WTC11 (cell line): Measurements from ENCODE around the gene MRPS14. TPM values are rescaled to one million over a fixed set of nuclear protein-coding genes. Genes with fewer than 3 reads are reported as not detected.
A peak's percentile ranks its signal among the peaks of the same experiment; 100 is the strongest.

Source experiments
- ATAC-seq: fragments of 200-7000 bp; cut with Tn5 transposase; 2 replicates; pipeline ENCODE4 v1.10.0; 2021; ENCODE audit warnings: mild to moderate bottlenecking, moderate library complexity
- CTCF ChIA-PET: fragments of 300-600 bp; sonication (Branson Sonifier 250); formaldehyde crosslinking; loops from one replicate; lab custom pipeline; 2021; ENCODE audit warnings: antibody characterized with exemption; lab: Charles Lee
- POLR2A ChIA-PET: fragments of 350-600 bp; sonication (Branson Sonifier 250); formaldehyde crosslinking; loops from one replicate; lab custom pipeline; 2021; ENCODE audit warnings: antibody characterized with exemption; lab: Charles Lee
- DNase-seq: peaks from one replicate; pipeline ENCODE4 v3.0.0; 2021; ENCODE audit warnings: low spot score
- H3K27ac Mint-ChIP-seq: 2 replicates; pipeline ENCODE4 v1.8.0; 2021; ENCODE audit warnings: mixed read lengths
- H3K27me3 Mint-ChIP-seq: 2 replicates; pipeline ENCODE4 v1.8.0; 2021; ENCODE audit warnings: low read depth, mild to moderate bottlenecking, moderate library complexity, mixed read lengths
- H3K36me3 Mint-ChIP-seq: 2 replicates; pipeline ENCODE4 v1.8.0; 2021; ENCODE audit warnings: mixed read lengths
- H3K4me1 Mint-ChIP-seq: 2 replicates; pipeline ENCODE4 v1.8.0; 2022; ENCODE audit warnings: mixed read lengths
- H3K4me3 Mint-ChIP-seq: 2 replicates; pipeline ENCODE4 v1.8.0; 2021; ENCODE audit warnings: mild to moderate bottlenecking, moderate library complexity, mixed read lengths
- H3K9me3 Mint-ChIP-seq: 2 replicates; pipeline ENCODE4 v1.8.0; 2021; ENCODE audit warnings: mixed read lengths
- ATF1 ChIP-seq: sonication (generic); formaldehyde crosslinking; IDR thresholded peaks from 2 replicates; pipeline ENCODE4 v1.8.1; 2023; ENCODE audit warnings: mild to moderate bottlenecking, moderate library complexity, missing genetic modification reagents
- ESRRA ChIP-seq: sonication (generic); formaldehyde crosslinking; IDR thresholded peaks from 2 replicates; pipeline ENCODE4 v1.8.1; 2022; ENCODE audit warnings: mild to moderate bottlenecking, missing genetic modification reagents, borderline replicate concordance
- JAZF1 ChIP-seq: fragments of 250-450 bp; sonication (Bioruptor Pico); IDR thresholded peaks from 2 replicates; pipeline ENCODE4 v1.9.0; 2021; ENCODE audit warnings: moderate library complexity, mild to moderate bottlenecking, inconsistent platforms
- MYBL2 ChIP-seq: sonication (generic); formaldehyde crosslinking; IDR thresholded peaks from 2 replicates; pipeline ENCODE4 v1.8.1; 2023; ENCODE audit warnings: mild to moderate bottlenecking, moderate library complexity, missing genetic modification reagents
- NFYB ChIP-seq: sonication (generic); formaldehyde crosslinking; conservative IDR thresholded peaks from 2 replicates; pipeline ENCODE4 v1.8.0; 2022; ENCODE audit warnings: low read depth, missing genetic modification reagents
- SP1 ChIP-seq: sonication (generic); formaldehyde crosslinking; conservative IDR thresholded peaks from 2 replicates; pipeline ENCODE4 v1.8.1; 2022; ENCODE audit warnings: missing genetic modification reagents
- ZNF121 ChIP-seq: sonication (generic); formaldehyde crosslinking; IDR thresholded peaks from 2 replicates; pipeline ENCODE4 v1.8.0; 2023; ENCODE audit warnings: missing genetic modification reagents
- ZNF263 ChIP-seq: sonication (generic); formaldehyde crosslinking; IDR thresholded peaks from 2 replicates; pipeline ENCODE4 v1.8.1; 2022; ENCODE audit warnings: low read depth, mild to moderate bottlenecking, moderate library complexity, missing genetic modification reagents
- total RNA-seq: library from RNA; stranded (reverse); gene quantifications from 3 replicates; pipeline ENCODE4 v1.2.3, GENCODE V29; 2021
- TF ChIP-seq, protein P1 (sequence below): sonication (generic); formaldehyde crosslinking; IDR thresholded peaks from 2 replicates; pipeline ENCODE4 v1.8.0; 2022; ENCODE audit warnings: missing genetic modification reagents
- TF ChIP-seq, protein P2 (sequence below): sonication (generic); formaldehyde crosslinking; IDR thresholded peaks from 2 replicates; pipeline ENCODE4 v1.8.0; 2023; ENCODE audit warnings: missing genetic modification reagents, mild to moderate bottlenecking, borderline replicate concordance
- TF ChIP-seq, protein P3 (sequence below): sonication (generic); formaldehyde crosslinking; IDR thresholded peaks from 2 replicates; pipeline ENCODE4 v1.8.1; 2022; ENCODE audit warnings: missing genetic modification reagents, borderline replicate concordance
- TF ChIP-seq, protein P4 (sequence below): fragments of 250-450 bp; sonication (Bioruptor Pico); conservative IDR thresholded peaks from 2 replicates; pipeline ENCODE4 v1.9.0; 2021; ENCODE audit warnings: mild to moderate bottlenecking
- TF ChIP-seq, protein P5 (sequence below): sonication (generic); formaldehyde crosslinking; IDR thresholded peaks from 2 replicates; pipeline ENCODE4 v1.8.1; 2022; ENCODE audit warnings: mild to moderate bottlenecking, missing genetic modification reagents, moderate library complexity, borderline replicate concordance

Gene MRPS14
- total RNA-seq, 1 experiment from 2014 or later, result 30.4 TPM

DNA sequence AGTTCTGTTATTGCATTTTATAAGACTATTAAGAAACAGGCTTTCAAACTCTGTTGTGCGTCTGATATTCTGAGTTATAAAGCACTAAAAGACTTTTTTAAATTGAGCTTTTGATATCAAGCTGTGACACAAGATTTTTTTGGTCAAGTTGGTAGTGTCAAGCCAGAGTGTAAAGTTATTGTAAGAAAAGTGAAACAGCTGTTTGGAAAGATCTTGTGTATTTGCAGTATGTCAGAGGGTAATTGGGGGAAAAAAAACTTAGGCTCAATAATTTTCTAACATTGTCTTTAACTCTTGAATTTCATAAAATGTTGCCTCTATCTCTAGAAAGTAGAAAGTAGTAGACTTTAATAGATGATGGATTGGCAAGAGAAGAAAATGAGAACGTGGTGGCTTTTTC lies 19.7 kb downstream of the MRPS14 start:
- ChIA-PET POLR2A (no interaction called here), CTCF (no interaction called here)
- Mint-ChIP-seq H3K4me1 (peaks cover 26% of the 10 kb centered on the region), H3K9me3 (no peaks in the 10 kb centered on the region), H3K27ac (peak overlapping the region; percentile 6), H3K36me3 (peaks cover 34% of the 10 kb centered on the region), H3K27me3 (no peaks in the 10 kb centered on the region), H3K4me3 (no peak overlapping the region)
- TF ChIP-seq, protein P1, sequence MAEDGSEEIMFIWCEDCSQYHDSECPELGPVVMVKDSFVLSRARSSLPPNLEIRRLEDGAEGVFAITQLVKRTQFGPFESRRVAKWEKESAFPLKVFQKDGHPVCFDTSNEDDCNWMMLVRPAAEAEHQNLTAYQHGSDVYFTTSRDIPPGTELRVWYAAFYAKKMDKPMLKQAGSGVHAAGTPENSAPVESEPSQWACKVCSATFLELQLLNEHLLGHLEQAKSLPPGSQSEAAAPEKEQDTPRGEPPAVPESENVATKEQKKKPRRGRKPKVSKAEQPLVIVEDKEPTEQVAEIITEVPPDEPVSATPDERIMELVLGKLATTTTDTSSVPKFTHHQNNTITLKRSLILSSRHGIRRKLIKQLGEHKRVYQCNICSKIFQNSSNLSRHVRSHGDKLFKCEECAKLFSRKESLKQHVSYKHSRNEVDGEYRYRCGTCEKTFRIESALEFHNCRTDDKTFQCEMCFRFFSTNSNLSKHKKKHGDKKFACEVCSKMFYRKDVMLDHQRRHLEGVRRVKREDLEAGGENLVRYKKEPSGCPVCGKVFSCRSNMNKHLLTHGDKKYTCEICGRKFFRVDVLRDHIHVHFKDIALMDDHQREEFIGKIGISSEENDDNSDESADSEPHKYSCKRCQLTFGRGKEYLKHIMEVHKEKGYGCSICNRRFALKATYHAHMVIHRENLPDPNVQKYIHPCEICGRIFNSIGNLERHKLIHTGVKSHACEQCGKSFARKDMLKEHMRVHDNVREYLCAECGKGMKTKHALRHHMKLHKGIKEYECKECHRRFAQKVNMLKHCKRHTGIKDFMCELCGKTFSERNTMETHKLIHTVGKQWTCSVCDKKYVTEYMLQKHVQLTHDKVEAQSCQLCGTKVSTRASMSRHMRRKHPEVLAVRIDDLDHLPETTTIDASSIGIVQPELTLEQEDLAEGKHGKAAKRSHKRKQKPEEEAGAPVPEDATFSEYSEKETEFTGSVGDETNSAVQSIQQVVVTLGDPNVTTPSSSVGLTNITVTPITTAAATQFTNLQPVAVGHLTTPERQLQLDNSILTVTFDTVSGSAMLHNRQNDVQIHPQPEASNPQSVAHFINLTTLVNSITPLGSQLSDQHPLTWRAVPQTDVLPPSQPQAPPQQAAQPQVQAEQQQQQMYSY (CRISPR knock-in tag), result no peak
- TF ChIP-seq JAZF1, result no peak
- TF ChIP-seq, protein P2, sequence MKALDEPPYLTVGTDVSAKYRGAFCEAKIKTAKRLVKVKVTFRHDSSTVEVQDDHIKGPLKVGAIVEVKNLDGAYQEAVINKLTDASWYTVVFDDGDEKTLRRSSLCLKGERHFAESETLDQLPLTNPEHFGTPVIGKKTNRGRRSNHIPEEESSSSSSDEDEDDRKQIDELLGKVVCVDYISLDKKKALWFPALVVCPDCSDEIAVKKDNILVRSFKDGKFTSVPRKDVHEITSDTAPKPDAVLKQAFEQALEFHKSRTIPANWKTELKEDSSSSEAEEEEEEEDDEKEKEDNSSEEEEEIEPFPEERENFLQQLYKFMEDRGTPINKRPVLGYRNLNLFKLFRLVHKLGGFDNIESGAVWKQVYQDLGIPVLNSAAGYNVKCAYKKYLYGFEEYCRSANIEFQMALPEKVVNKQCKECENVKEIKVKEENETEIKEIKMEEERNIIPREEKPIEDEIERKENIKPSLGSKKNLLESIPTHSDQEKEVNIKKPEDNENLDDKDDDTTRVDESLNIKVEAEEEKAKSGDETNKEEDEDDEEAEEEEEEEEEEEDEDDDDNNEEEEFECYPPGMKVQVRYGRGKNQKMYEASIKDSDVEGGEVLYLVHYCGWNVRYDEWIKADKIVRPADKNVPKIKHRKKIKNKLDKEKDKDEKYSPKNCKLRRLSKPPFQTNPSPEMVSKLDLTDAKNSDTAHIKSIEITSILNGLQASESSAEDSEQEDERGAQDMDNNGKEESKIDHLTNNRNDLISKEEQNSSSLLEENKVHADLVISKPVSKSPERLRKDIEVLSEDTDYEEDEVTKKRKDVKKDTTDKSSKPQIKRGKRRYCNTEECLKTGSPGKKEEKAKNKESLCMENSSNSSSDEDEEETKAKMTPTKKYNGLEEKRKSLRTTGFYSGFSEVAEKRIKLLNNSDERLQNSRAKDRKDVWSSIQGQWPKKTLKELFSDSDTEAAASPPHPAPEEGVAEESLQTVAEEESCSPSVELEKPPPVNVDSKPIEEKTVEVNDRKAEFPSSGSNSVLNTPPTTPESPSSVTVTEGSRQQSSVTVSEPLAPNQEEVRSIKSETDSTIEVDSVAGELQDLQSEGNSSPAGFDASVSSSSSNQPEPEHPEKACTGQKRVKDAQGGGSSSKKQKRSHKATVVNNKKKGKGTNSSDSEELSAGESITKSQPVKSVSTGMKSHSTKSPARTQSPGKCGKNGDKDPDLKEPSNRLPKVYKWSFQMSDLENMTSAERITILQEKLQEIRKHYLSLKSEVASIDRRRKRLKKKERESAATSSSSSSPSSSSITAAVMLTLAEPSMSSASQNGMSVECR (CRISPR knock-in tag), result no peak
- TF ChIP-seq NFYB (CRISPR knock-in tag), result no peak
- no peak for TF ChIP-seq ATF1
- no peak for TF ChIP-seq ZNF121 (CRISPR knock-in tag)
- TF ChIP-seq, protein P3, sequence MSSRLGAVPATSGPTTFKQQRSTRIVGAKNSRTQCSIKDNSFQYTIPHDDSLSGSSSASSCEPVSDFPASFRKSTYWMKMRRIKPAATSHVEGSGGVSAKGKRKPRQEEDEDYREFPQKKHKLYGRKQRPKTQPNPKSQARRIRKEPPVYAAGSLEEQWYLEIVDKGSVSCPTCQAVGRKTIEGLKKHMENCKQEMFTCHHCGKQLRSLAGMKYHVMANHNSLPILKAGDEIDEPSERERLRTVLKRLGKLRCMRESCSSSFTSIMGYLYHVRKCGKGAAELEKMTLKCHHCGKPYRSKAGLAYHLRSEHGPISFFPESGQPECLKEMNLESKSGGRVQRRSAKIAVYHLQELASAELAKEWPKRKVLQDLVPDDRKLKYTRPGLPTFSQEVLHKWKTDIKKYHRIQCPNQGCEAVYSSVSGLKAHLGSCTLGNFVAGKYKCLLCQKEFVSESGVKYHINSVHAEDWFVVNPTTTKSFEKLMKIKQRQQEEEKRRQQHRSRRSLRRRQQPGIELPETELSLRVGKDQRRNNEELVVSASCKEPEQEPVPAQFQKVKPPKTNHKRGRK (CRISPR knock-in tag), result no peak
- TF ChIP-seq, protein P4, sequence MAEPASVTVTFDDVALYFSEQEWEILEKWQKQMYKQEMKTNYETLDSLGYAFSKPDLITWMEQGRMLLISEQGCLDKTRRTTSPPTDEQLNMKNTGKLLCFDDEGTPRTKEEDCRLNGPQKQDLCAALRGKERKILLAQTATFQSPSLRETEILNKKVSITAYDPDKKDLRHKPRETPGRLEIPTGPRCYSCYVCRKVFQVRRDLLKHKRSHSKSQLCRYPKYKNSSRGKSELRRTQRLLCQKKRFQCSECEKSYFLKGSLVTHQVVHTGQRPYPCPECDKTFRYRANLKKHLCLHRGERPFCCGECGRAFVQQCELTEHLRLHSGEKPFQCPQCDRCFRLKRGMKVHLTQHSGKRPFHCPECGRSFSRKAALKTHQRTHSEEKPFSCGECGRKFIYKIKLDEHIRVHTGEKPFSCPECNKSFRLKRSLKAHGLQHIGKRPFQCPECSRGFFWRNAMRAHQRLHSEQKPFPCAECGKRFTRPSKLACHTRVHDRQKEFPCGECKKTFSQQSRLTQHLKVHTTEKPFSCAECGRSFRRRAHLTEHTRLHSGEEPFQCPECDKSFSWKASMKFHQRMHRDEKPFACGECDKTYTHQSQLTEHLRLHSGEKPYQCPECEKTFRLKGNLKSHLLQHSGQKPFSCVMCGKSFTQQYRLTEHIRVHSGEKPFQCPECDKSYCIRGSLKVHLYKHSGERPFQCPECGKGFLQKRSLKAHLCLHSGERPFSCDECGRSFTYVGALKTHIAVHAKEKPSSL (CRISPR knock-in tag), result no peak
- TF ChIP-seq ZNF263 (CRISPR knock-in tag), result no peak
- no peak for DNase-seq
- no peak for ATAC-seq

DNA sequence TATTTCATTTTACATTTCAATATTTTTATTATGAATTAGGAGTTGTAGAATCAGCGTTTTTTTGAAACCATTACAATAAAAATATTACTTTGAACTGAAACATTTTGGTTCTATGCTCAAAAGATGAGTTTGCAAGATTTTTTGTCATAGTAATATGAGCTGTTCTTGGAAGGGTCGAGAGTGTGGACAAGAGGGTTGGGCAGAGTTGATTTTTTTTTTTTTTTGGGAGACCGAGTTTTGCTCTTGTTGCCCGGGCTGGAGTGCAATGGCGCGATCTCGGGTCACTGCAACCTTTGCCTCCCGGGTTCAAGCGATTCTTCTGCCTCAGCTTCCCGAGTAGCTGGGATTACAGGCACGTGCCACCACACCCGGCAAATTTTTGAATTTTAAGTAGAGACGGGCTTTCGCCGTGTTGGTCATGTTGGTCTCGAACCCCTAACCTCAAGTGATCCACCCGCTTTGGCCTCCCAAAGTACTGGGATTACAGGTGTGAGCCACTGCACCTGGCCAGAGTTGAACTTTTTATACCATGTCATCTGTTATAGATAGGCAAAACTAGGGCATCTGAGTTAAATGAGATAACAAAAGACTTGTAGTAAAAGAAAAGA lies 20.2 kb downstream of the MRPS14 start:
- Mint-ChIP-seq H3K4me1 (peaks cover 26% of the 10 kb centered on the region), H3K27ac (no peak overlapping the region; the same call in 1 of the 2 replicates), H3K36me3 (peaks cover 29% of the 10 kb centered on the region), H3K27me3 (no peaks in the 10 kb centered on the region), H3K4me3 (peak overlapping the region; percentile 10; the same call in 1 of the 2 replicates), H3K9me3 (no peaks in the 10 kb centered on the region)
- ChIA-PET POLR2A (no interaction called here), CTCF (no interaction called here)
- ATAC-seq, result no peak
- DNase-seq, result no peak
- TF ChIP-seq MYBL2 (CRISPR knock-in tag) (no peak), SP1 (no peak), ESRRA (no peak)
- TF ChIP-seq, protein P5, sequence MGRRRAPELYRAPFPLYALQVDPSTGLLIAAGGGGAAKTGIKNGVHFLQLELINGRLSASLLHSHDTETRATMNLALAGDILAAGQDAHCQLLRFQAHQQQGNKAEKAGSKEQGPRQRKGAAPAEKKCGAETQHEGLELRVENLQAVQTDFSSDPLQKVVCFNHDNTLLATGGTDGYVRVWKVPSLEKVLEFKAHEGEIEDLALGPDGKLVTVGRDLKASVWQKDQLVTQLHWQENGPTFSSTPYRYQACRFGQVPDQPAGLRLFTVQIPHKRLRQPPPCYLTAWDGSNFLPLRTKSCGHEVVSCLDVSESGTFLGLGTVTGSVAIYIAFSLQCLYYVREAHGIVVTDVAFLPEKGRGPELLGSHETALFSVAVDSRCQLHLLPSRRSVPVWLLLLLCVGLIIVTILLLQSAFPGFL (CRISPR knock-in tag), result no peak
